SU-DHL-6 (cell line): ENCODE data around the gene ELFN2.
A peak's percentile ranks its signal among the peaks of the same experiment; 100 is the strongest.

ENCODE experiments used
- H2AFZ ChIP-seq: fragments of 200-600 bp; sonication (generic); 2 replicates; pipeline ENCODE4 v1.6.1; 2014; ENCODE audit warnings: low read depth, mild to moderate bottlenecking, moderate library complexity, mixed read lengths, antibody characterized with exemption, low read length; ENCODE audit not compliant: severe bottlenecking
- H3F3A ChIP-seq: fragments of 200-600 bp; shearing (Covaris generic); 2 replicates; pipeline ENCODE4 v1.6.0; 2016; ENCODE audit warnings: antibody characterized with exemption, mild to moderate bottlenecking; ENCODE audit not compliant: insufficient read depth
- H3K27ac ChIP-seq: fragments of 200-600 bp; sonication (generic); 2 replicates; pipeline ENCODE4 v1.5.1; 2016; ENCODE audit warnings: low read depth, mild to moderate bottlenecking, low read length, moderate library complexity, mixed read lengths
- H3K27me3 ChIP-seq: fragments of 200-600 bp; sonication (generic), shearing (Covaris generic); 2 replicates; pipeline ENCODE4 v1.6.0; 2014; ENCODE audit warnings: mild to moderate bottlenecking, low read length
- H3K36me3 ChIP-seq: fragments of 200-600 bp; sonication (generic); 2 replicates; pipeline ENCODE4 v1.6.1; 2014; ENCODE audit warnings: mild to moderate bottlenecking, low read length, mixed read lengths
- H3K4me2 ChIP-seq: fragments of 300-600, 200-600 bp; shearing (Covaris generic), sonication (generic); 2 replicates; pipeline ENCODE4 v1.6.0; 2014; ENCODE audit warnings: low read length, low read depth, mild to moderate bottlenecking; ENCODE audit not compliant: poor library complexity, severe bottlenecking
- H3K4me3 ChIP-seq: fragments of 200-600 bp; sonication (generic); 2 replicates; pipeline ENCODE4 v1.5.1; 2014; ENCODE audit warnings: antibody characterized with exemption, low read length, mild to moderate bottlenecking, mixed read lengths; ENCODE audit not compliant: insufficient read depth, poor library complexity, severe bottlenecking
- H3K79me2 ChIP-seq: fragments of 200-600 bp; sonication (generic); 2 replicates; pipeline ENCODE4 v1.6.1; 2014; ENCODE audit warnings: mild to moderate bottlenecking, low read length, moderate library complexity; ENCODE audit not compliant: insufficient read depth
- H3K9ac ChIP-seq: fragments of 200-600 bp; sonication (generic); 2 replicates; pipeline ENCODE4 v1.7.0; 2014; ENCODE audit warnings: mild to moderate bottlenecking, low read length
- H3K9me2 ChIP-seq: fragments of 200-600 bp; sonication (generic); replicated peaks from 2 replicates; pipeline ENCODE4 v1.6.1; 2014; ENCODE audit warnings: low read length; ENCODE audit not compliant: insufficient read depth
- H3K9me3 ChIP-seq: fragments of 200-600 bp; sonication (generic); 2 replicates; pipeline ENCODE4 v1.6.1; 2014; ENCODE audit warnings: low read length, mixed read lengths; ENCODE audit not compliant: insufficient read depth
- H4K20me1 ChIP-seq: fragments of 200-600 bp; sonication (generic); 2 replicates; pipeline ENCODE4 v1.6.1; 2014; ENCODE audit warnings: low read depth, mild to moderate bottlenecking, antibody characterized with exemption, low read length, moderate library complexity, mixed read lengths
- EZH2phosphoT487 ChIP-seq: fragments of 200-600 bp; sonication (generic), shearing (Covaris generic); conservative IDR thresholded peaks from 2 replicates; pipeline ENCODE4 v1.6.1; 2018; ENCODE audit warnings: mild to moderate bottlenecking, antibody characterized with exemption, low read length, moderate library complexity, mixed read lengths
- TF ChIP-seq, protein P1 (sequence below): fragments of 200-600 bp; sonication (generic); IDR thresholded peaks from one replicate; pipeline ENCODE4 v1.5.1; 2017; ENCODE audit warnings: antibody characterized with exemption, mild to moderate bottlenecking, low read length, moderate library complexity; ENCODE audit not compliant: insufficient read depth, poor library complexity, severe bottlenecking

Gene ELFN2, protein sequence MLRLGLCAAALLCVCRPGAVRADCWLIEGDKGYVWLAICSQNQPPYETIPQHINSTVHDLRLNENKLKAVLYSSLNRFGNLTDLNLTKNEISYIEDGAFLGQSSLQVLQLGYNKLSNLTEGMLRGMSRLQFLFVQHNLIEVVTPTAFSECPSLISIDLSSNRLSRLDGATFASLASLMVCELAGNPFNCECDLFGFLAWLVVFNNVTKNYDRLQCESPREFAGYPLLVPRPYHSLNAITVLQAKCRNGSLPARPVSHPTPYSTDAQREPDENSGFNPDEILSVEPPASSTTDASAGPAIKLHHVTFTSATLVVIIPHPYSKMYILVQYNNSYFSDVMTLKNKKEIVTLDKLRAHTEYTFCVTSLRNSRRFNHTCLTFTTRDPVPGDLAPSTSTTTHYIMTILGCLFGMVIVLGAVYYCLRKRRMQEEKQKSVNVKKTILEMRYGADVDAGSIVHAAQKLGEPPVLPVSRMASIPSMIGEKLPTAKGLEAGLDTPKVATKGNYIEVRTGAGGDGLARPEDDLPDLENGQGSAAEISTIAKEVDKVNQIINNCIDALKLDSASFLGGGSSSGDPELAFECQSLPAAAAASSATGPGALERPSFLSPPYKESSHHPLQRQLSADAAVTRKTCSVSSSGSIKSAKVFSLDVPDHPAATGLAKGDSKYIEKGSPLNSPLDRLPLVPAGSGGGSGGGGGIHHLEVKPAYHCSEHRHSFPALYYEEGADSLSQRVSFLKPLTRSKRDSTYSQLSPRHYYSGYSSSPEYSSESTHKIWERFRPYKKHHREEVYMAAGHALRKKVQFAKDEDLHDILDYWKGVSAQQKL

DNA sequence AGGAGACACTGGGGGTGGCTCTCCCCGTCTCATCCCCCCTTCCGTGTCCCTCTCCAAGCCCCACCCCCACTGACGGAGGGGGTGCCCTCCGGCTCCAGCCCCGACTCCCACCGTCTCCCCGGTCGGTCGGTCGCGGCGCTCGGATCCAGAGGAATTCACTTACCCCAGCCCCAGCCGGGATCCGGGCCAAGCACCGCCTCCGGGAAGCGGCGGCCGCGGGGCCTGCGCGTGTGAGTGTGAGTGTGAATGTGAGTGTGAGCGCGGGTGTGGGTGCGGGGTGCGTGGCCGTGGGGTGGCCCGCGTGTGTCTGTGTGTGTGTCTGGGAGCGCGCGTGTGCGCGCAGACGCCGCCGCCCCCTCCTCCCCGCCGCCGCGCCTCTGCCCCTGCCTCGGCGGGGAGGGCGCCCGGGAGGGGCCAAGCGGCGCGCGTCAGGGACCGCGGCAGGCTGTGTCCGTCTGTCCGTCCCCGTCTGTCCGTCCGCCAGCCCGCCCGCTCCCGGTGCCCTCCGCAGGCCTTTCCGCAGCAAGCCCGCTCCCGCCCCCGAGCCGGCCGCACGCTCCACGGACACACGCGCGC is at the start of gene ELFN2:
Gene ELFN2, minus strand, starts transcription at position 345 of the 576 bp plus-strand sequence. CDS start 51,945 bp downstream, outside the sequence.
- Histone ChIP-seq H3K9me3 (no peaks in the 10 kb centered on the region), H3K27me3 (no peaks in the 10 kb centered on the region), H4K20me1 (no peaks in the 10 kb centered on the region), H3K4me2 (no peak within 1 kb of the TSS), H3K4me3 (no peak within 1 kb of the TSS), H3K9me2 (no peaks in the 10 kb centered on the region), H3K27ac (no peak within 1 kb of the TSS), H3F3A (no peaks in the 10 kb centered on the region), H3K9ac (no peak within 1 kb of the TSS), H2AFZ (no peak within 1 kb of the TSS), H3K36me3 (no peaks in the 10 kb centered on the region), H3K79me2 (no peaks in the 10 kb centered on the region)
- TF ChIP-seq EZH2phosphoT487 = no peak
- TF ChIP-seq, protein P1, sequence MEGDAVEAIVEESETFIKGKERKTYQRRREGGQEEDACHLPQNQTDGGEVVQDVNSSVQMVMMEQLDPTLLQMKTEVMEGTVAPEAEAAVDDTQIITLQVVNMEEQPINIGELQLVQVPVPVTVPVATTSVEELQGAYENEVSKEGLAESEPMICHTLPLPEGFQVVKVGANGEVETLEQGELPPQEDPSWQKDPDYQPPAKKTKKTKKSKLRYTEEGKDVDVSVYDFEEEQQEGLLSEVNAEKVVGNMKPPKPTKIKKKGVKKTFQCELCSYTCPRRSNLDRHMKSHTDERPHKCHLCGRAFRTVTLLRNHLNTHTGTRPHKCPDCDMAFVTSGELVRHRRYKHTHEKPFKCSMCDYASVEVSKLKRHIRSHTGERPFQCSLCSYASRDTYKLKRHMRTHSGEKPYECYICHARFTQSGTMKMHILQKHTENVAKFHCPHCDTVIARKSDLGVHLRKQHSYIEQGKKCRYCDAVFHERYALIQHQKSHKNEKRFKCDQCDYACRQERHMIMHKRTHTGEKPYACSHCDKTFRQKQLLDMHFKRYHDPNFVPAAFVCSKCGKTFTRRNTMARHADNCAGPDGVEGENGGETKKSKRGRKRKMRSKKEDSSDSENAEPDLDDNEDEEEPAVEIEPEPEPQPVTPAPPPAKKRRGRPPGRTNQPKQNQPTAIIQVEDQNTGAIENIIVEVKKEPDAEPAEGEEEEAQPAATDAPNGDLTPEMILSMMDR = no peak

DNA sequence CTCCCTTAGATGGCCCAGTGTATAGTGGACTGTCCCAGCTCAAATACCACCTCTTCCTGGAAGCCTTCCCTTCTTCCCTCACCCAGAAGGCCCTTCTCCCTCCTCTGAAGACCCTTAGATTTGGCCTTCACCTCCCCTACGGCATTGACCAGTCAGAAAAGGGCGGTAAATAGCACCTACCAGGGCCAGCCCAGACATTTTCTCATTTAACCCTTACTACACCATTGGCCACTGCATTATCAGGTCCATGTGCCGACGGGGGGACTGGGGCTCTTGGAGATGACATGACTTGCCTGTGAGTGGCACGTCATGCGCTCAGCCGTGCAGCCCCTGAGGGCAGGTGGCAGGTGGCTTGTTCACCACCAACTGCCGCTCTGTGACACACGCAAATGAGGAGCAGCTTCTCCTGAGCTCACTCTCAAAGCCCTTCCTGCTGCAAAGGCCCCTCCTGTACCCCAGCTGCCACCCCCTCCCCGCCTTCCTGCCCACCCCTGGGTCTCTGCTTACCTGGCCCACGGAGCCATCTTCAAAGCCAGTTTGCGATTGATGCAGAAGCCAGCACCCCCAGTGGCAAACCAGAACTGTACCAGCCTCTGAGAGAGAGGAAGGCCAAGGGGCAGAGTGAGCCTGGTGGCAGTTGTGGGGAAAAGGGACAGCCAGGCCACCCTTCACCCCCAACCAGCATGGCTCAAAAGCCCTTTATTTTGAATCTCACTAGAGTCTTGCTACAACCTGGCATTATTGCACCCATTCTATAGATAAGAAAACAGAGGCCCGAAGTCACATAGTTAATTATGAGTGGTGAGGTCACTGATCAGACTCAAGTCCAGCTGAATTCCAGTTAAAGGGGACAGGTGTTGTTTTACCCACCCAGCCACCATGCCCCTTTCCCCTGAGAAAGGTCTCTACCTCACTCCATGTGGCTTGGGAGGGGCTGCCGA is 49.4 kb upstream of the ELFN2 start:
- H3K27ac ChIP-seq = peak overlapping the region; percentile 94
- H3K36me3 ChIP-seq = no peaks in the 10 kb centered on the region

More for the DNA sequence above, 49.4 kb upstream of the ELFN2 start:
- no peaks in the 10 kb centered on the region for H3K9me3 ChIP-seq
- H3K9ac ChIP-seq = peak overlapping the region; percentile 50
- TF ChIP-seq, protein P1 = peak; percentile 10
- no peak for TF ChIP-seq EZH2phosphoT487
- H3K4me2 ChIP-seq = peak overlapping the region; percentile 51
- H4K20me1 ChIP-seq = no peaks in the 10 kb centered on the region
- H3K27me3 ChIP-seq = no peaks in the 10 kb centered on the region
- H3K9me2 ChIP-seq = no peaks in the 10 kb centered on the region
- no peak overlapping the region for H3K4me3 ChIP-seq
- no peak overlapping the region for H2AFZ ChIP-seq
- H3F3A ChIP-seq = 0 out of 2 replicates have a peak, but pooled peaks cover 5% of the 10 kb centered on the region
- peaks cover 11% of the 10 kb centered on the region for H3K79me2 ChIP-seq
